Mesothelial cell of epicardium (in vitro differentiated cells): ENCODE results near the gene RAB39B. TPM values are rescaled to one million over a fixed set of nuclear protein-coding genes. Genes with fewer than 3 reads are reported as not detected.

Experiments
- DNase-seq, 2 experiments: peaks; one replicate each; pipeline ENCODE4 v3.0.0; 2021; ENCODE audit warnings: low spot score in 2 of 2; ENCODE audit not compliant: unreplicated experiment in 2 of 2
- H3K27ac Mint-ChIP-seq: 2 replicates; pipeline ENCODE4 v1.8.0; 2021; ENCODE audit warnings: mixed read lengths
- H3K27me3 Mint-ChIP-seq: 2 replicates; pipeline ENCODE4 v1.8.0; 2021; ENCODE audit warnings: low read depth, mixed read lengths
- H3K36me3 Mint-ChIP-seq: 2 replicates; pipeline ENCODE4 v1.8.0; 2021; ENCODE audit warnings: mixed read lengths
- H3K4me1 Mint-ChIP-seq: 2 replicates; pipeline ENCODE4 v1.8.0; 2021; ENCODE audit warnings: mixed read lengths
- H3K4me3 Mint-ChIP-seq: 2 replicates; pipeline ENCODE4 v1.8.0; 2021; ENCODE audit warnings: mild to moderate bottlenecking, moderate library complexity, mixed read lengths
- H3K9me3 Mint-ChIP-seq: 2 replicates; pipeline ENCODE4 v1.8.0; 2021; ENCODE audit warnings: mixed read lengths
- CTCF ChIP-seq: fragments of 200-600 bp; sonication (generic); IDR thresholded peaks from one replicate; pipeline ENCODE4 v1.5.0; 2021; ENCODE audit warnings: antibody characterized with exemption; ENCODE audit not compliant: unreplicated experiment
- total RNA-seq: library from RNA; stranded (reverse); gene quantifications from 3 replicates; pipeline ENCODE4 v1.2.1, GENCODE V29; 2021

RAB39B gene
- total RNA-seq, 1 donor from 2014 or later, result 1.9 TPM

DNA sequence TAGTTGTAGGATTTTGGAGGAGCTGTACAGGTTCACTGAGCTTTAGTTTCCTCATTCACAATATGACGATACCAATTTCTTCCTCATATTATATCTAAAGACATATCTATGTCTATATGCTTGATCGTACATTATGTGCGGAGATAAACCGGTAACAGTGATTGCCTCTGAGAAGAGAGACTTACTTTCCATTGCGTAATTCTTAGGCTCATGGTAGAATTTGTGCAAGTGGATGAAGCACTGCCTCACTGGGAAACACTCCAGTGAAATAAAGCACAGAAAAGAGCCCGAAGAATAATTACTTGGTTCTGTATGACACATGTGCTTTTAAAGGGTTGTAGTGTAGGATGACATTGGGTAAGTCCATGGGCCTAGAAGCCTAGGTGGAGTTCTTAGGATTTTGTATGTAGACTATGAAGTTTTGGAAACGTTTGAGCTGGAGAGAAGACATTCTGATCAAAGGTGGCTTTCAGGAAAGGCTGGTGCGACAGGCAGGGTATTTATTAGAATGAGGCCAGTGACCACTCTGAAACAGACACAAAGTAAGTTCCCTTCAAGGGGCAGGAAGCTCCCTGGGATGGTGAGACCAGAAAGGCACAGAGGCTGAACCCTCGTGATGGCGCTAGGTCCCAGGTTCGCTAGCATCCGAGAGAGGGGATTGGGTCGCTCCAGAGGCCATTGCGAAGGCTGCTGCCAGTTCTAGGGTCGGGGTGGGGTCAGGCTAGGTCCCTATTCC, 48.7 kb downstream of the RAB39B start:
- peak overlapping the region; percentile 75 for H3K27ac Mint-ChIP-seq
- H3K4me1 Mint-ChIP-seq, result peaks cover 21% of the 10 kb centered on the region
- H3K4me3 Mint-ChIP-seq, result peak overlapping the region; percentile 86
- H3K9me3 Mint-ChIP-seq, result peaks cover 19% of the 10 kb centered on the region
- TF ChIP-seq CTCF, result no peak
- peaks cover 2% of the 10 kb centered on the region for H3K36me3 Mint-ChIP-seq
- H3K27me3 Mint-ChIP-seq, result peaks cover 1% of the 10 kb centered on the region
- no peak for DNase-seq

DNA sequence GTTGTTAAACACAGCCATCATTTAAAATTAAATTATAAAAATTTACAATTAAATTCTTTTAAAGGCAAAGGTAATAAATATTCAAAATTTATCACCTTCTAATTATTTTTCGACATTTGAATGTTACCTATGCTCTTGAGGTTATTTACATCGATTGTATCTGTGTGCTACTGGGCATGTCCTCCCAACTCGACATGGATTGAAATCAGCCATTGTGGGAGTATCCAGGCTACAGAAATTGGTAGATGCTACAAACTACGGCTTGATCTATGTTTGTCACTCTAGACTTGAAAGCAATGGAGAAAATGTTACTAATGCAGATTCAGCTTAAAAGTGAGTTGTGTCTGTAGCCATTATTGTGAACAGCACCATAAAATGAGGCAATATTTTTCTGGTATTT, 50.6 kb downstream of the RAB39B start:
- Mint-ChIP-seq H3K27ac (no peak overlapping the region), H3K4me3 (no peak overlapping the region), H3K27me3 (peaks cover 2% of the 10 kb centered on the region), H3K9me3 (peaks cover 16% of the 10 kb centered on the region), H3K36me3 (no peaks in the 10 kb centered on the region), H3K4me1 (peaks cover 18% of the 10 kb centered on the region)
- no peak for TF ChIP-seq CTCF
- DNase-seq, result no peak

DNA sequence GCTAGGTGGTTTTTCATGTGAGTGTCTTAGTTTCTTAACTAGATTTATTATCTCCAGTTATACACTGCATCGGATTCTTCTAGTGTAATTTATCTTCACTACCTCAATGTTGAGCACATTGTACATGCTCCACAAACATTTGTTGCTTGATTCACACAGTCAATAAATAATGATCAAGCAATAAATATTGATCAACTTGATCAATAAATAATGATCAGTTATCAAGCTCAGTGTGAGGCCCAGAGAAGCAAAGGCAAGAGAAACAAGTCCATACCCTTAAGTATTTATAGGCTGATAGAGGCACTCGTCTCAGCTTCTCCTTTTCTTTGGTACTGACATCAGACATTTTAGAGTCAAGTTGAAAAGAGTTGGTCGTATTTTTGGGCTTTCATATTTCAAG, 53.1 kb downstream of the RAB39B start:
- DNase-seq, result no peak

More for the DNA sequence above, 53.1 kb downstream of the RAB39B start:
- Mint-ChIP-seq H3K27ac (no peak overlapping the region), H3K4me1 (peaks cover 3% of the 10 kb centered on the region), H3K4me3 (no peak overlapping the region), H3K27me3 (peaks cover 4% of the 10 kb centered on the region), H3K36me3 (no peaks in the 10 kb centered on the region), H3K9me3 (peaks cover 13% of the 10 kb centered on the region)
- TF ChIP-seq CTCF, result no peak

Other genes starting within 250 kb of the RAB39B start
- 2.2 to 3.9 TPM (median 2.8 TPM) in 3 replicates for gene F8, start 241.8 kb downstream of the RAB39B start, total RNA-seq
- gene FUNDC2, start 237.6 kb downstream of the RAB39B start, total RNA-seq, result 57.9 to 64.1 TPM (median 61.2 TPM) in 3 replicates
- gene CMC4, start 193.4 kb downstream of the RAB39B start, total RNA-seq, result 5.5 to 6.6 TPM (median 6.2 TPM) in 3 replicates
- 10.4 to 13.0 TPM (median 13.0 TPM) in 3 replicates for gene MTCP1, start 193.4 kb downstream of the RAB39B start, total RNA-seq
- gene BRCC3, start 193.0 kb downstream of the RAB39B start, total RNA-seq, result 18.9 to 19.2 TPM (median 19.0 TPM) in 3 replicates
- 31.2 to 35.2 TPM (median 32.2 TPM) in 3 replicates for gene VBP1, start 48.0 kb downstream of the RAB39B start, total RNA-seq
- 0.54 to 2.1 TPM (median 0.97 TPM) in 3 replicates for gene CLIC2, start 70.1 kb upstream of the RAB39B start, total RNA-seq
- not detected in 3 replicates for gene F8A2, start 117.6 kb upstream of the RAB39B start, total RNA-seq
- gene F8A3, start 194.1 kb upstream of the RAB39B start, total RNA-seq, result 2.7 to 3.7 TPM (median 3.6 TPM) in 3 replicates